Measurements from ENCODE around the gene CAPN13.

GRCh38 chr2:30684516-30684915, 122.7 kb downstream of the CAPN13 start:
- TF ChIP-seq CTCF (conservative IDR thresholded peaks at IDR 0.05; ENCODE audit: low read length), result no peak
- no peak for TF ChIP-seq EZH2phosphoT487 (IDR thresholded peaks at IDR 0.05; ENCODE audit: borderline replicate concordance)
